ENCODE measurements around the gene CISD1.

The CISD1 gene

DNA sequence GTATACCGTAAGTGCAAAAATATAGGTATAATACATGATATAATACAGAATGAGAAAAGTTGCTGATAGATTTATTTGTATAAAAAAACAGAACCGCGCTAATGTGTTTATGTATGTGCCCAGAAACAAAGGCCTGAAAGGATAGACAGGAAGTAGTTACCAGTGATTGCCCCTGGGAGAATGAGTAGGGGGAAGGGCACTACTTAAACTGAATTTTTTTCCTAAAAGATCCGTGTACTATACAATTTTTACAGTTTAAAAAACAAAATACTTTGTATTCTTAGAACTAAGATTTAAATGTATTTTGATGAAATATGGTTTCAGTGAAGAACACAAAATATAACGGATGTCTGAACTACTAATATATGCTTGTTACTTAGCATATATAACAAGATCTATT lies 4.2 kb upstream of the CISD1 start:
- no peak for DNase-seq

DNA sequence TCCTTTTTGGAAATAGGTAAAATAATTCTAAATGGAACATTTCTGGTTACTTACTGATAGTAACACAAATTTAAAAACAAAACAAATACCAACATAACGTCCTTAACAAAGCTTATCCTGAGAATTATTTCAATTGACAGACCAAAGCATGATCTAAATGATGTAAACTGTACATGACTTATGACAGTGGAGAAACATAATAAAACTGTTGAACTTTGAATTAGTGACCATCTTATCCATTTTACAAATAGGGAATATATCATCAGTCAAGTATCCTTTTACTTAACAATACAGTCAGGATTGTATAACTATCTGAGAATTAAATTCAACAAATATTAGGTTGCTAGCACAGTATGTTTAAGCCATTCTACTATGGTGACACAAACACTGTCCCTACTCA lies 3.7 kb upstream of the CISD1 start:
- no peak for DNase-seq

DNA sequence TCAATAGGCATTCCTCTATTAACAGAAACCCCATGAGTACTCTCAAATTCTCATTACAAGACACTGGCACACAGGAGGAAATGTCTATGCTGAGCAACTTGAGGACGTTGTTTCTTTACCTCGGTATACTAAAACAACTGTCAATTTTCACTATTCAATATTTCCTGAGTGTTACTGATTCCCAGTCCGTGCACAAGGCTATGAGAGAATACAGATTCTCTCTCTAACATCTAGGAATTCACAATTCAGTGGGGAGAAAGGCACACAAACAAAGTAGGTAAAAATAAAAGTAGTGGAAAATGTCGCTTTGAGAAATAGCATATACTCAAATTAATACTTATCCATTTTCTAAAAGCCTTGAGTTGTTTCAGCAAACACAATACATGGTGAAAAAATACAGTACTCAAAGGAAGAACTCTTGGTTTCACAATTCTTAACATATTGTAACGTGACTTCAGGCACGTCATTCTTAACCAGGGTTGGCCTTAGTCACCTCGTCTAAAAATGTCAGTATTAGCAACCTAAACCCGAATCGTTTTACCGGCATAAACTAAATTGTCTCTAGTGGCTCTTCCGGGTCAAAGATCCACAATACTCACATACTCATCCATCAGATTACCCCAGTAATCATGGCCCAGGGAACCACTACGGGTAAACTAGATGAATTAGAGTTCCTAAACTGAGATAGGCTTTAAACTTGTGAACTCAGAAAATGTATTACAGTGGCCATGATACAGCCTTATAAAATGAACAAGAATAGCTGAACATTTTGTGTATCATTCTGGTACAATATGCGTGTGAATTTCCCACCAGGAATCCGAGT lies 2.7 kb upstream of the CISD1 start:
- peak; percentile 7 for DNase-seq

DNA sequence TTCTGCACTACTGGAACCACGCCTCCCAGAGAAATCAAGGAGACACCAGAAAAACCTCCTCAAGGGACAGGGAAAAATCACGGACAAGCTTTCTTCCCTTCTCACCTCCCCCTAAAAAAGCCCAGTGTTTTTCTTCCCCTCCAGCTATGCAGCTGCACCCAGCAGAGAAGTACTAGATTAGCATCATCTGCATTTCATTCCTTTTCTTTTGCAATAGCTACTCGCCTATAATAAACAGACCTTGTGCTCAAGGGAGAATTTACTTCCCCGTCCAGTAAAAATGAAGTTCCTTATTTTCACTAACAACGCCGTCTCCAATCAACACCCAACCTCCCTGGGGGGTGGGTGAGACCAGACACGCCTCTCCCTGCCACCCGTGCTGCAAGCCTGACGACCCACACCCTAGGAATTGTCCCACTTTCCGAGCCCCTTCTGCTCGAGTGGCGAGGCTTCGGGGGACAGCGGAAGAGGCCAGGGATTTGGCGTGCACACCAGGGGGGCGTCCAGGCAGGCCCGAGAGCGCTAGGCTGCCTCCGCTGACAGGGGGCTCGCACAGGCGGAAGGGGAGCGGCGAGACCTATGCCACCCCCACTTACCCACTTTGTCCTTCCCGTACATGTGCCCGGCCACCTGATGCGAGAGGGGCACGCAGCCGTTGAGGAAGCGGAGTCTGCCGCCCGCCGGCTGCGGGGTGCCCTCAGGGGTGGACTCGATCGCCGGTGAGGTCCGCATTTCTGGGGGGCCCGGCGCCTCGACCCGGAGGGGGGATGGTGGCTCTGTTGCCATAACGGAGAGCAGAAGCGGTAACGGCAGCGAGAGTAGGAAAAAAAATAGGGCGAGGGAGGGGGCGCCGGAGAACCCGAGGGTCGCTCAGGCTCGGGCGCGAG lies 1.9 kb upstream of the CISD1 start:
- peak; percentile 81 for DNase-seq

DNA sequence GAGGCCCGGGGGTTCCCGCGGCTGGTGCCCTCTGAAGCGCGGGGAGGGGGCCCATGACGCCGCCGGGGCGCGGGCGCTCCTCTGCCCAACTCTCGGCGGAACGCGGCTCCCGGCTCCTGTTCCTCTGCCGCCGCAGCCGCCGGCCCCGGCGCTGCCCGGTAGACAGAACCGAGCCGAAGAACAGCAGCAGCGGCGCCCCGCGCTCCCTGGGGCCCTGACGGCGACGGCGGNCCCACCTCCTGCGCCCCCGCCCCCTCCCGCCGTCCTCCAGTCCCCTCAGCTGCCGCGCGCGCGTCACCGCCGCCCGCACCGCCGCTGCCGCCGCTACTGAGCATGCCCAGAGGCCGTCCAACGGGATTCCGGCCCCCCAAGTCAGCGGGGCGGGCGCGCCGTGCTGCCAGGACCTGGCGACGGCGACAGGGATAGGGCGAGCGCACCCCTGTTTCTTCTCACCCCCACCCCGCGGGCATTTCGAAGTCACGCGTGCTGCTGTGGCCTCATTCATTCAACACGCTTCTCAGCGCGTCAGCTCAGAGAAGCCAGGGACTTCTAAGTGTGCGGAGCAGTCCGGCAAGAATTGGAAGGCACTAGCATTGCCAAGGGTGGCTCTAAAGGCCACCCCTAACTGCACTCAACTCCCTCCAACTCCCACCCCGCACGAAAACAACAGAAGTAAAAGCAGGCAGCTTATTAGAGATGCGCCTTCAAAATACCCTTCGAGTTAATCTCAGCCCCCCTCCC lies 1.1 kb upstream of the CISD1 start, which contains the start of gene IPMK:
Gene IPMK (minus strand): TSS at position 182 of the 741 bp plus-strand sequence. CDS start 283 bp downstream, outside the sequence.
- DNase-seq: peak; percentile 93

DNA sequence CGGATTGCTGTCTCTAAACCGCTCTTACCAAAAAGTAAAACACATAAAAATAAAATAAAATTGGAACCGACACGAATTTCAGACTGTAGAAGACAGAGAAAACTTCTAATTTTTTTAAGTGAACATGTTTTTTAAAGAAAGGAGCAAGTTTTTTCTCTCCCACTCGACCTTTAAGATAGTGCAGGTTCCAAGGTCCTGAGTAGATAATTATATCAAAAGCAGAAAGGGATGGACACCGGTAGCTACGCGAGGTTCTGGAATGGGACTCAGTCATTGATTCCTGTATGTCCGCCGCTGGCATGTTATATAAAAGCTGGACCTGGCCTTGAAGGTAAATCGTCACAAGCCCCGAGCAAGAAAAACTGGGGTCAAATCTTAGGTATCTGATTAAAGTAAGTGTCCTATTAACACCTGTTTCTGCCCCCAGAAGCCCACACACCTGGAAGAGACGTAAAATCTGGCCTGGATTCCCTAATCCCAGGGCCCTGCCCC lies 462 bp upstream of the CISD1 start:
- peak; percentile 86 for DNase-seq

DNA sequence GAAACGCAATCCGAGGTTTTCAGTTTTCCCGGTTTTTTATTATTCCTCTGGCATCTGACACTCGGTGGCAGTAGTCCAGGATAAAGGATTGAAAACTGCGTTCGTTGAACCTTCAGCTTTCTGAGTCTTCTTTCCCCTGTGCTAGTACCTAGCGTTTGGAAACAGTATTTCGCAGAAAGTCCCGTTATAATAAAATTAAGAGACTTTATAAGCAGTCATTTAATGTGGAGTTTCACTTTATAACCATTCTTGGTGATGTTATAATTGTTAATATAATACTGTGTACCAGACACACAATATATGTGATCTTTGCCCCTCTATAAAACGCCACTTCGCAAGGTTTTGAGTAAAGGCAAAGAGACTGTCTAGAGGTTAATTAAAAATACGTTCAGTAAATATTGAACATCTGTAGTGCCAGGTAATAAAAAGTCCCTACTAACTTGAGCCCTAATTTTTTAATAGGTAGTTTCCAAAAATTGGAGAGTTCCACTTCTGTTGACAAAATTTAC lies 874 bp downstream of the CISD1 start:
- no peak for DNase-seq

DNA sequence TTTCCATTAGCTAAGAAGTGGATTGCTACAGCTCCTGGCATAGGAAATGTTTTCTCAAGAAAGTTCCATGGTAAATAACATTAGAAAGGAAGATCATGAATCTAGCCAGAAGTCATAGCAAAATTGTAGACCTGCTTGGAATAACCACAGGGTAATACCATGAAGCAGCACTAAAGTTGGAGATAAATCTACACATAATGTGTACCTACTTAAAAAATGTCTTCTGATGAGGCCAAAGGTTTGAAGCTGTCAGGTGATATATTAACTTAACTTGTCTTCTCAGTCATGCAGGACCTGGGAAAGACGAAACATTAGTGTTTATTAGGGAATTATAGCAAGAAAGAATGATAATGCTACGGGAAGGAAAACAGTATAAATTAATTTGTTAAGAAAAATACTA lies 6.3 kb downstream of the CISD1 start:
- DNase-seq: no peak

DNA sequence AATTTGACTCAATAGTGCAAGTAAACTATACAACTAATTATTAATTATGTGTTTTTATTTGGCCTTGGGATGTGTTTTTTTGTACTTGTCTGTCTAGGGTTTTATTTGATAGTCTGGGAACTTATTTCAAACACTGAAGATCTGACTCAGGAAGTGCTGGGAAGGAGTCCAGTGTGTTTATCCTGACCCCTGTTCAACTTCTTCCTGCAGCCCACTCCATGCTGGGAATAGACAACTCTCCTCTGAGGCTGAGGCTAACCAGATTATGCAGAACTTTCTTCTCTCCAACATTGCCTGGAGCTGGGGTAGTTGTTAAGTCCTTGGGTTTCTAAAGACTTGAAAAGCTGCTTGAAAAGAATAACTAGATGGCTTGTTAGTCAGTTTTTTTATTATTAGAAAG lies 6.9 kb downstream of the CISD1 start:
- no peak for DNase-seq

DNA sequence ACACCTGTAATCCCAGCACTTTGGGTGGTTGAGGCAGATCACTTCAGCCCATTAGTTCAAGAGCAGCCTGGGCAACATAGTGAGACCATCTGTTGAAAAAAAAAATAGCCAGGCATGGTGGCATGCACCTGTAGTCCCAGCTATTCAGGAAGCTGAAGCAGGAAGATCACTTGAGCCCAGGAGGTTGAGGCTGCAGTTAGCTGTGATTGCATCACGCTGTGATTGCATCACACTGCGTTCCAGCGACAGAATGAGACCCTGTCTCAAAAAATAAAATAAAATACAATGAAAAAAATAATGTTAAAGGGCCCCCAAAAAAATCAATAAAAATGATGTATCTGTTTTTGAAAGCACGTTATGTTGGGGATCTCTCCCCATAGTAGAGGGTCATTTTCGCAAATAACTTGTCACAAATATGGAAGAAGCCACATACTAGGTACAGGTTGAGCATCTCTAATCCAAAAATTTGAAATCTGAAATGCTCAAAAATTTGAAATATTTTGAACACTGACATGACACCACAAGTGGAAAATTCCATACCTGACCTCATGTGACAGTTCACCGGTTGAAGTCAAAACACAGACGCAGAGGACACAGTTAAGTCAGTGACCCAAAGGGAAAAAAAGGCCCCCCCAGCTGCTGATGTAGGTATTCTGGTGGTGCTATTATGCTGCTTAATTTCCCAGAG lies 9.5 kb downstream of the CISD1 start:
- no peak for DNase-seq

DNA sequence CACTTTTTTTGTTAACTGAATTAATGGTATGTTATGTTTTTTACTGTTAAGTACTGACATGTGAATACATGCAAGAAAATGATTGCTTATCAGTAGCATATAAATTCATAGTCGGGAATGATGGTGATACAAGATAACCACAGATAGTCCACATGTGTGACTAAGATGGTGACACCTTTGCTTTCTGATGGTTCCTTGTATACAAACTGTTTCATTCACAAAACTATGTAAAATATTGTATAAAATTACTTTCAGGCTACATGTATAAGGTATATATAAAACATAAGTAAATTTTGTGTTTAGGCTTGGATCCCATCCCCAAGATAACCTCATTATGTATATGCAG lies 10.0 kb downstream of the CISD1 start:
- DNase-seq: no peak

DNA sequence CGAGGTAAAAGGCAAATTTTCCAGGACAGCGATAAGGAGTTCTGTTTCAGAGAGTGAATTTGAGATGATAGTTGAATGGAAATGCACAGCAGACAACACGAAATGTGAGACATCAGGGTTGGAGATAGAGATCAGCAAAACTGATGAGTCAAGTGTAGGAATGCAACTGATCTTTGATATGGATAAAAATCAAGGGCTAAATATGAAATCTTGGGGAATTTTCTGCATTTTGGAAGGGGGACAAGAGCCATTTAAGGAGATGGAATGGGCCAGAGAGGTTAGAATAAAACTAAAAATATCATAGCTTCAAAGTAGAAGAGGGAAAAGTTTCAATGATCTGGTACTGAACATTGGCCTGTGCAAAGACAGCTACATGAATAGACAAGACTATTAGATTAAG lies 11.5 kb downstream of the CISD1 start:
- no peak for DNase-seq

DNA sequence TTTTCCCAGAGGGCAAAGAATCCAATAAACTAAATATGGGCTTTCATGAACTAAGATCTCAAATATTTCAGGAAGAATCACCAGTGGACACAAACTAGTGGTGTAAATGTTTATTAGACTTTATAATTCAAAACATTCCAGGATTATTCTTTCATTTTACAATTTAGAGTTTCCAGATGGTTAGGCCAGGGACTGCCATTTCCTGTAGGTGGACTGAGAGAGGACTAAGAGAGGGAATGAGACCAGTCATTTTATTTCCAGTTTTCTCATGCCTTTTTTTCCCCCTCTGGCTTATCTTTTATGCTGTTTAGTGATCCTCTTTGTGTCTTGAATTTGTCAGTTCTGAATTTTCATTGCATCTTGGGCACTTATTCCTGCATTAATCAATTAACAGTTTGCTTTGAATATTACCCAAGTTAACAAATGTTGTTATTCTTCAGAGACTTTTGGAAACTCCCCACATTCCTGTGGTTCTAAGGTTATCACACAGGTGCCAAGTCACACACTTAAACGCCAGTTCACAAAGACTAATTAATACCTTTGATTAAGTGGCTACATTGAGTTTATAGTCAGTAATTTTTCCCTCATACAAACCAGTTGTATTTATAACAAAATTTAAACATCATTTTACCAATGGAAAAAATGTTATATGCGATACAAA lies 12.3 kb downstream of the CISD1 start:
- DNase-seq: no peak

DNA sequence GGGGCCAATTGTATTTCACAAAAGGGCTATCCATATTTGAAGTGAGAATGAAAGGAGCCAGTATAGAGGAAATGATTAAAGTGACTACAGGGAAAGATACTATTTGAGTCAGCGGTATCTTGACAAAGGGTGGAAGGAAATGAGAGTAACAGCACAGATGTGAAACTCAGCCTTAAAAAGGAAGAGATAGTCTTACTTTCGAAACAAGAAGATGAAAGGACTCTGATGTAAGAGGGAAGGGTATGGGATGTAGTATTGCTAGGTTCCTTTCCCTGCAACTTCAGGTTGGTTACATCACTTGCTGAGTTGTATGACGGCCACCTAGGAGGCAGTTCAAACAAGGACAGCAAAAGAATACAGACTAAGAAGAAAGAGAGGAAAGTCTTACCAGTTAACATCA lies 13.7 kb downstream of the CISD1 start:
- DNase-seq: no peak

DNA sequence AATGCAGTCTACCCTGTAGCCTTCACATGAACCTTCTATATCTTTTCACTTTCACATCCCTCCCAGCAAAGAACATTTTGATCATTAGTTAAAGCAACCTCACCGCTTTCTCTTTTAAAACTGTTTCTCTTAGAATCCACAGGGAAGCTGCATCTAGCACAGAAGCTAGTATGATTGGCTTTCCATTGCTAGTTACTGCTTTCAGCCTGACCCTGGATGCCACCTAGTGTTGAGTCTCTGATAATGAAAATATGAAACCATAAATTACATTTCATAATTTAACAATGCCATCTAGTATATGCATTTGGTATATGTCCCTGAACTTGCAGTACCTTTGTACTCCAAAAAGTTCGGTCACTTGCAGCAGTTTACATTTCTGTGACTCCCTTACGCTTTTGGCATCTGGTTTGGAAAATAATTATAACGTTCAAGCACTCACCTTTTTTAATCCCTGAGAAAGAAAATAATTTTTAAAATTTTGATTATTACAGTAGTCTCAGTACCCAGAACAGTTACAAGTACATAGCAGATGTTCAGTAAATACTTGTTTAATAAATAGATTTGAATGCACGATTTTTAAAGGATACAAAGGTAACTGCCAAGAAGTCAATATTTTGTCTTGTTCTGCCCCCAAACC lies 22.7 kb downstream of the CISD1 start:
- no peak for DNase-seq

DNA sequence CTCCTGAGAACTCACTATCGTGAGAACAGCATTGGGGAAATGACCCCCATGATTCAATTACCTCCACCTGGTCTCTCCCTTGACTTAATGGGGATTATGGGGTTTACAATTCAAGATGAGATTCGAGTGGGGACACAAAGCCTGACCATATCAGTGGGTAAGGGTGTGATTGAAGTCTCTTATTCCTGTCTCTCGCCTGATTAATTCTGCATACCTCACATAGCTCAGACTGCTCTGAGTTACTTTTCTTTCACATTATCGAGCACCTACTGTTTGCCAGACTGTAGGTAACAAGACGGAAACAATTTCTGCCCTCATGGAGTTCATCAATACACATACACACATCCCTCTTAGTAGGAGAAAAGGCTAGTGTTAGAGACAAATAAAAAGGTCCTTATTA lies 25.0 kb downstream of the CISD1 start:
- no peak for DNase-seq

DNA sequence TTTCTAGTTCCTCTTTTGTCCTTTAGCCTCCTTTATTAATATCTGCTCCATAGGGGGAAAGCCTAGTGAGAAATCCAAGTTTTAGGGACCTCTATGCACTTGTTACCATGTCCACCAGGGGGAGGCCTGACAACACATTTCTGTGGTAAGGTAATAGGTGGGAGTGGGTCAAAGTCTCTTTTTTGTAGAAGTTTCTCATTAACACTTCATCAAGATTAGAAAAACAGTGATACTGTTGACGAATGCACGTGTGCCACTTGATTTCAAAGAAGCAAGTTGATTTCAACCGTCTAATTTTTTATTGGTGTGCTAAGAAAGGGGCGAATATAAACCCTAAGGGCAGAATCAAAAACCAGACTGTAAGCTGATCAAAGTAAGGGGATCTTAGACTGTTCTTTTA lies 30.6 kb downstream of the CISD1 start:
- peak; percentile 19 for DNase-seq

DNA sequence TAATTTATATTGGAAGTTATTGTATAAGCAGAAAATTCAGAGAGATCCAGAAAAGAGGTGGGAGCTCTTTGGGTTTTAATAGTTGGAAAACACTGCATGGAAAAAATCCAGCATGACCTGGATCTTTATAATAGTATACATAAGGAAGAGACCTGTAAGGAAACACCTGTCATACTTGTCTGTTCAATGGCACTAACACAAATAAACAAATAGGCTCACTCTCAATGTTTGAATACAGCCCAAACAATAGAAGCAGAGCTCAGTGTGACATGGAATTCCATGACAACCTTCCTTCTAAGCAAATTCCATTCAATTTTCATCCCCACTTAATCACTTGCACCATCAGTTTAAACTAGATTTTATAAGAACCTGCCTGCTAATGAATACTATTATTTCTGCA lies 31.7 kb downstream of the CISD1 start:
- DNase-seq: no peak

DNA sequence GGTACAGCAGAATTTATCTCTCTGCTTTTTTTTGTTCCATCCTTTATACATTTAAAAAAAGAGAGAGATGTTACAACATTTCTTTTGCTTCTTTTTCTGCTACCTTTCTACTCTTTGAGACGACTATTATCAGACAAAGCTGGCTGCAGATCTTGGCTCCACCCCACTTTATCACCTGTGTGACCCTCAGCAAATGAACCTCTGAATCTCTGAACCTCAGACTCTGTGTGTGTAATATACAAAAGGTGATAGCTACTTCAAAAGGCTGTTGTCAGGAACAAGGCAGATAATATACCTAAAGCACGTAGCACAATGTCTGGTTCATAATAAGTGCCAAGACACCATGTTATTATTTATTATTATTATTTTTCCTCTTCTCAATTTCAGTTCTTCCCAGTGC lies 33.3 kb downstream of the CISD1 start:
- DNase-seq: no peak

DNA sequence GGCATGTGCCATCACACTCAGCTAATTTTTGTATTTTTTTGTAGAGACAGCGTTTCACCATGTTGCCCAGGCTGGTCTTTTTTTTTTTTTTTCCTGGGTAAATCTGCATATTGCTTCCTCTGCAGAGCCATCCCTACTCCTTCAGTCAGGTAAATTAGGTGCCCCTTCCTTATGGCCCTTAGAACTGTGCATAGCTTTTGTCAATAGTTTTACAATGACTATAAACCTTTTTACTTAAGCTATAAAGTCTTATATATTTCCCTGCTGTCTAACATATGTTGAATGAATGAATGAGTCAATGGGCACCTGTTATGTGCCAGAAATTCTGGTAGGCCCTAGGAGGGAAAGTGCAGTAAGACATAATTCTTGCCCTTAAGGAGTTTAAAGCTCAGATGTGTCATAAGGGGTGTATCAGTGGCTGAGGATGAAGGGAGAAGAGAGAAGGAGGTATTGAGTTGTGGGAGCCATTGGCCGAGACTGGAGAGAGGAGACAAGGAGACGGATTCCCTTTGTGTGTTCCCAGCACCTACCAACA lies 35.2 kb downstream of the CISD1 start:
- no peak for DNase-seq

DNA sequence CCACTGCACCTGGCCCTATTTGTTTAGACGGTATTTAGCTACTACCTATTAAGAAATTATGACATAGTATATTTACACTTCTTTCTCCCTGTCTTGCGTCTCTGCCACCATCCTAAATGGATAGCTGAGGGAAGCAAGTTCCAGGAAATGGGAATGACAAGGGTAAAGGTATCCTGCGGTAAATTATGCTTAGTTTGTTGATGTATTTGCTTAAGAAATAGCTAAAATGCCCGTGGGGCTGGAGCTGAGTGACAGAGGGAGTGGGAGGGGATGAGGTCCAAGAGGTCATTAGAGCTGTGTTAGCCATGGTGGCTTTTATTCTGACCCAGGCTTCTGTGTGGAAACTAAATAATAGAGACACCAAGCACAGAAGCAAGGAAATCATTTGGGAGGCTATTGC lies 36.9 kb downstream of the CISD1 start:
- DNase-seq: no peak
